ENCODE measurements around the gene JOSD2.

GRCh38 chr19:50522881-50523280 is 11.9 kb upstream of the JOSD2 start:
- TF ChIP-seq CTCF (IDR thresholded peaks at IDR 0.05; ENCODE audit: insufficient read depth, low read length) (no peak), GABPA (IDR thresholded peaks at IDR 0.05; ENCODE audit: low read depth) (no peak), SPI1 (IDR thresholded peaks at IDR 0.05; ENCODE audit: borderline replicate concordance, low read depth) (no peak)

Measured in HL-60 (cell line).